HL-60 (cell line): ENCODE data around the gene NPHP4.

ENCODE experiments used
- DNase-seq, 2 experiments: peaks; one replicate each; pipeline ENCODE4 v3.0.0-alpha.2; 2010 to 2020; ENCODE audit warnings: low read depth in 1 of 2, low spot score in 1 of 2
- H3K27ac ChIP-seq: fragments of 250-450 bp; sonication (Bioruptor Pico); replicated peaks from 2 replicates; pipeline ENCODE4 v1.5.1; 2020; ENCODE audit warnings: mild to moderate bottlenecking, moderate library complexity
- H3K27me3 ChIP-seq: fragments of 250-450 bp; sonication (Bioruptor Pico); 2 replicates; pipeline ENCODE4 v1.5.1; 2021; ENCODE audit warnings: mild to moderate bottlenecking, moderate library complexity; ENCODE audit not compliant: insufficient read depth, poor library complexity, severe bottlenecking
- H3K4me3 ChIP-seq: replicated peaks from 2 replicates; pipeline ENCODE4 v1.5.1; 2011; ENCODE audit warnings: mild to moderate bottlenecking, control low read depth, low read length; ENCODE audit not compliant: insufficient read depth
- CTCF ChIP-seq: IDR thresholded peaks from one replicate; pipeline ENCODE4 v1.5.1; 2011; ENCODE audit warnings: low read length, control low read depth, inconsistent platforms; ENCODE audit not compliant: insufficient read depth
- GABPA ChIP-seq: IDR thresholded peaks from 2 replicates; pipeline ENCODE4 v1.6.1; 2012; ENCODE audit warnings: low read depth
- POLR2AphosphoS5 ChIP-seq: IDR thresholded peaks from 2 replicates; pipeline ENCODE4 v1.6.1; 2012; ENCODE audit warnings: low read depth
- REST ChIP-seq: IDR thresholded peaks from 2 replicates; pipeline ENCODE4 v1.6.1; 2012; ENCODE audit warnings: low read depth; ENCODE audit not compliant: insufficient replicate concordance
- SPI1 ChIP-seq: IDR thresholded peaks from 2 replicates; pipeline ENCODE4 v1.6.1; 2012; ENCODE audit warnings: low read depth, mild to moderate bottlenecking, borderline replicate concordance

Gene NPHP4

GRCh38 chr1:5839881-5840550, 152.2 kb downstream of the NPHP4 start:
- Histone ChIP-seq H3K27me3 (peaks cover 5% of the 10 kb centered on the region), H3K27ac (no peak overlapping the region), H3K4me3 (no peak overlapping the region)
- no peak for DNase-seq
- TF ChIP-seq SPI1 (no peak), POLR2AphosphoS5 (no peak), GABPA (no peak), REST (no peak), CTCF (no peak)

GRCh38 chr1:5839161-5839880, 152.9 kb downstream of the NPHP4 start:
- no peak for DNase-seq

More at GRCh38 chr1:5839161-5839880, 152.9 kb downstream of the NPHP4 start:
- H3K4me3 ChIP-seq: no peak overlapping the region
- peaks cover 5% of the 10 kb centered on the region for H3K27me3 ChIP-seq
- TF ChIP-seq CTCF: no peak
- no peak for TF ChIP-seq GABPA
- TF ChIP-seq SPI1: no peak
- TF ChIP-seq POLR2AphosphoS5: no peak
- no peak for TF ChIP-seq REST
- no peak overlapping the region for H3K27ac ChIP-seq
